RPMI7951 (cell line): Measurements from ENCODE around the gene TRIM10. TPM values are rescaled to one million over a fixed set of nuclear protein-coding genes. Genes with fewer than 3 reads are reported as not detected.
"Not testable (repeated sequence)": the region's sequence is repeated elsewhere in the genome, so short reads cannot be mapped to it uniquely, and the experiment has no call there.

ENCODE experiments used
- DNase-seq: peaks from one replicate; pipeline ENCODE4 v3.0.0-alpha.2; 2012; ENCODE audit warnings: low read depth
- total RNA-seq: library from RNA; depleted of rRNA; stranded (reverse); fragments of >200 nt; shearing (Covaris generic); gene quantifications from 2 replicates; pipeline ENCODE4 v1.2.3, GENCODE V29; 2014

TRIM10 gene
- total RNA-seq, 1 experiment from 2014 or later, result not detected

GRCh38 chr6:30130179-30130679 lies 30.8 kb downstream of the TRIM10 start:
- DNase-seq, result no peak

- no peak for DNase-seq
Measured at GRCh38 chr6:30129265-30130178, 31.5 kb downstream of the TRIM10 start.

- DNase-seq, result no peak
Measured at GRCh38 chr6:30127238-30128093, 33.5 kb downstream of the TRIM10 start.

GRCh38 chr6:30122515-30122914 lies 38.5 kb downstream of the TRIM10 start:
- DNase-seq, result no peak

- DNase-seq, result no peak
Measured at GRCh38 chr6:30121446-30122366, 39.3 kb downstream of the TRIM10 start.

GRCh38 chr6:30118691-30119090 lies 42.3 kb downstream of the TRIM10 start:
- DNase-seq, result not testable (repeated sequence)

- no peak for DNase-seq
Measured at GRCh38 chr6:30116724-30117123, 44.3 kb downstream of the TRIM10 start.

GRCh38 chr6:30113841-30114240 lies 47.2 kb downstream of the TRIM10 start:
- DNase-seq, result no peak

GRCh38 chr6:30113003-30113759 lies 47.8 kb downstream of the TRIM10 start, which contains the start of gene TRIM31:
Gene TRIM31 (minus strand): TSS chr6:30113090. CDS start chr6:30112805, 285 bp downstream.
- no peak for DNase-seq

GRCh38 chr6:30112402-30112994 lies 48.5 kb downstream of the TRIM10 start:
- DNase-seq, result no peak

- no peak for DNase-seq
Measured at GRCh38 chr6:30111266-30111856, 49.6 kb downstream of the TRIM10 start.

GRCh38 chr6:30104661-30105060 lies 56.4 kb downstream of the TRIM10 start:
- no peak for DNase-seq

- DNase-seq, result no peak
Measured at GRCh38 chr6:30103872-30104179, 57.2 kb downstream of the TRIM10 start.

GRCh38 chr6:30102970-30103871 lies 57.8 kb downstream of the TRIM10 start:
- DNase-seq, result peak; percentile 86

- DNase-seq, result no peak
Measured at GRCh38 chr6:30102414-30102969, 58.5 kb downstream of the TRIM10 start.
